NB4 (cell line): ENCODE results near the gene MRPL14.

Source experiments
- CTCF ChIP-seq: IDR thresholded peaks from one replicate; pipeline ENCODE4 v1.5.1; 2012; ENCODE audit warnings: low read depth, low read length
- MYC ChIP-seq: IDR thresholded peaks from 2 replicates; pipeline ENCODE4 v1.6.1; 2011; ENCODE audit warnings: low read depth, low read length
- POLR2A ChIP-seq: IDR thresholded peaks from 2 replicates; pipeline ENCODE4 v1.6.1; 2011; ENCODE audit warnings: mild to moderate bottlenecking; ENCODE audit not compliant: insufficient read length; ENCODE audit errors: extremely low read depth

DNA sequence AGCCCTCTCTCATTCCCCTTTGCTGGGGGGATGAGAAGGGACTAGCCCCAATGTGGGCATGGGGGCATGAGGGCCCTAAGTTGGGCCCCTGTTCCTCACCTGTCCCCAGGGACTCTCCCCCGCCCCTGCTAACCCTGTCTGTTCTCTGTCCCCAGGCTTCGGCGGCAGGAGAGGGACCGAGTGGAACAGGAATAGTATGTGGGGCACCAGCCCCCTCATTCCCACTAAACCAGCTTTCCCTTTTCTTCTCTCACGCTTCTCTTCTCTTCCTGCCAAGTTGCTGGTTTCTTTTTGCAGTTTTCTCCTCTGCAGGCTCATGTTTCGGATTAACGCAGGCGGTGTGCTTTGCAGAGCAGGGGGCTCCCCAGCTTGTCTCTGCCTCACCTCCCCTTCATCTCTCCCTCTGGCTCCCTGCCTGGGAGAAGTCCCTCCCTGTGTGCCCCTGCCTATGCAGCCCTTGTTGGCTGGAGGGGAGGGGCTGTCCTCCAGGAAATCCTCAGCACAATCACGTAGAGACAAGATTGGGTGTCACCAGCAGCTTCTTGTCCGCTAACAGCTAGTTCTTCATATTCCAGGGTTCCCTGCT lies 8.0 kb upstream of the MRPL14 start:
- TF ChIP-seq POLR2A (no peak), CTCF (no peak), MYC (no peak)
